Measurements from ENCODE around the gene PDE5A. TPM values are rescaled to one million over a fixed set of nuclear protein-coding genes. Genes with fewer than 3 reads are reported as not detected.
"Not testable (repeated sequence)": the region's sequence is repeated elsewhere in the genome, so short reads cannot be mapped to it uniquely, and the experiment has no call there.

PDE5A gene
- polyA plus RNA-seq (2014; cell fraction: cytosol; rRNA removed): 2.5 TPM in 2 replicates
- 3.9 and 4.9 TPM in 2 replicates for polyA plus RNA-seq (2014; cell fraction: nucleus; rRNA removed)

DNA sequence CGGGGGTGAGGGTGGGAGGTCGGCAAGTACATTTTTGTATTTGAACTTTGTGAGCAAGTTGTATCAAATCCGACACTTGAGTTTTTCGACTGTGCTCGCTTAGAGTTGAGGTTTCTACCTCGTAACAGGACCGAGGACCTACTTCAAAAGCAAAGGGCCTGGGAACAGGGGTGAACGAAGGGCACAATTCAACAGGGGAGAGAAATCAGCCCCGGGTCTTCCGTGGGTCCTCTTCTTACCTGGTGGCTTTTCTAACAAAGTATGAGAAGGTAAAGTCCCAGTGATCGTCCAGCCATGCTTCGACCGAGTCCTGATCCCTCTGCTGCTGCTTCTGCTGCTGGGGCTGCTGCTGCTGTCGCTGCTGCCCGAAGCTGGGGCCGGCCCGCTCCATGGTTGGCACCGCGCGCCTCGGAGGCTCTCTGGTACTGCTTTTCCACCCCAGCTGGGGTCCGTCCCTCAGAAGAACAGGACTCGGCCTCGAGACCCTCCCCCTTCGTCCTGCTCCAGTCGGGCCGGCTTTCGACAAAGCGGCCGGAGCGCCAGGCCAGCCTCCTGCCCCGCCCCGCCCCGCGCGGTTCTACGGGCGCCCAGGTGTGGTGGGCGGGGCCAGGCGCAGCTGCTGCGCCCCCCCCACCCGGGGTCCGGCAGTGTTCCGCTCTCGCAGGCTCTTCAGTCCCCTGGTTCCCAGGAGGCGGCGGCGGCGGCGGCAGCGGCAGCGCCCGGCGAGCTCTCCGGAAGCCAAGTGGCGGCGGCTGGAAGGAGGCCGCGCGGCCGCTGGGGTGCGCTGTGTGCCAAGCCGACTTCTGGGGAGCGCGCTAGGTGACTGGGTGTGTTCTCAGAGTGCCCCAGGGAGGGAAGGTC is at the start of gene PDE5A:
Gene PDE5A (minus strand): TSS at position 524 of the 861 bp plus-strand sequence. CDS start 133 bp downstream, at position 391.
- DNase-seq (ENCODE audit: low spot score): peak; percentile 74

DNA sequence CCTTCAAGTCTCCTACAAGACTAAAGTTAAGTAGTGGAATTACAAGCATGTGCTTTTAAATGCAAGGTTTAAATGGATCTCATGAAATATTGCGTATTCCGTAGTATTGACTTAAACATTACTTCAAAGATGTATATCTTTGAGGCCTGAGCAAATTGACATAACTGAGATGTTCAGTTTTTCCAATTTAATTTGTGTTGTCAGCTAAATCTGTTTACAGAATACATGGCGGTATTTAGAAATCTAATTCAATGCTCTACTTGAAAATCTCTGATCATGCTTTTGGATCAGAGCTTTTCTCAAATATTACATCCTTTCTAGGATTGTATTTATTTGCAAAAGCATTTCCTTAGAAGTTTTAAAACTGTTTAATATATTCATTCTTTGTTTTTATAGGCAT is 47.5 kb upstream of the PDE5A start:
- DNase-seq (ENCODE audit: low spot score): peak; percentile 23

DNA sequence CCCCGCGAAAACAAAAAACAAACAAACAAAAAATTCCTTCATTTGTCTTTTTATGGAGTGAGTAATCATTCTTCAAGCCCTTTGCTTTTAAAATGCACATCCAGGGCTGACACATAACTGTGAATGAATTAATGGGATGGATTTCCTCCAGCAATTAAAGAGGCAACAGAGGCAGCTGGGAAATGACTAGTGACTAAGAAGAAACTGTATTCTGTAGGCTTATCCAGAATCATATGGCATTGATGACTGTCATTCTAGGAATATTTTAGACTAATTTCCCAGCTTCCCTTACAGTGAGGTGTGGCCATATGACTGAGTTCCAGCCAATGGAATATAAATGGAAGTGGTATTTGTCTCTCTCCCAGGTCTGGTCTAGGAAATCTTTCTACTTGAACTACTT is 46.8 kb upstream of the PDE5A start:
- no peak for DNase-seq (ENCODE audit: low spot score)

DNA sequence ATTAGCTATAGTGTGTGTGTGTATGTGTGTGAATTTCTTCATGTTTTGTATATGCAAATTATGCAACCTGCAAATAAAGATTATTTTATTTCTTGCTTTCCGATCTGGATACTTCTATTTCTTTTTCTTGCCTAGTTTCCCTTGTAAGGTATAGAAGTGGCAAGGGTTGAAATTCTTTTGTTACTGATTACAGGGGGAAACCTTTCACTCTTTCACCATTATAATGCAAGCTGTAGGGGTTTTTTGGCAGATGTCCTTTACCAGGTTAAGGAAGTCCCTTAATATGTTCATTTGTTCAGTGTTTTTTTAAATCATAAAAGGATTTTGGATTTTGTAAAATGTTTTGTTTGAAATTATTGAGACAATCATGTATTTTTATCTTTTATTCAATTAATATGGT is 44.3 kb upstream of the PDE5A start:
- DNase-seq (ENCODE audit: low spot score): no peak

DNA sequence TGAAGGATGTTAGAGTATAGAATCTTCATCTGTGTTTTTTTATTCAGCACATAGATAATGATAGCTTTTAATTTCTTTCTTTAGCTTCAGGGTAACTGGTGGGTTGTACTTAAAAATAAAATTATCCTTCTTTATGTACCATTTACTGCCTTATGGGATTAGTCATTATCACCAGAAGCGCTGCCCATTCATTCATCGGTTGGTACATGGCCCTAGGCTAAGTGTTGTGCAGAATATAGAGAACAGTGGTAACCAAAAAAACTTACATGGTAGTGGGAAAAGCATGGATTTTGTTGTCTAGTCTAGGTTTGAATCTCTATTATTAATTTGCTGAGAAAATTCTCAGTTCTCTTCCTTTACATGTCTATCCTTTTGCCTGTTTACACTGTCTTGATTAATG is 43.5 kb upstream of the PDE5A start:
- no peak for DNase-seq (ENCODE audit: low spot score)

DNA sequence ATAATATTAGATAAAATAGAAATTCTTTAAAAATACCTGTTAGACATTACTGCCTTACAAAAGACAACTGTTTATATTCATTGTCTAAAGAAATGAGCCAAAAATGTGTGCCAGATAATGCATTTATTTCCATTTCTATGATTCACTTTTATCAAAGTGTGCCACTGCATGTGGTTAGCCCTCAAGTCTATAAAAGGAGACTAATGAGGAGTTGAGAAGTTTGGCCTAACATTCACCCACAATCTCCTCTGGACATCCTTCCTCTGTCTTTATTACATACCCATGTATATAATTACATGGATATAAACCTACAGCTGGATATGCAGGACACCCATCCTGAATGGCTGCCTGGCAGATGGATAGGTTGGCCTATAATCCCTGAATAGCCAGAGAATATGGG is 42.6 kb upstream of the PDE5A start:
- DNase-seq (ENCODE audit: low spot score): no peak

DNA sequence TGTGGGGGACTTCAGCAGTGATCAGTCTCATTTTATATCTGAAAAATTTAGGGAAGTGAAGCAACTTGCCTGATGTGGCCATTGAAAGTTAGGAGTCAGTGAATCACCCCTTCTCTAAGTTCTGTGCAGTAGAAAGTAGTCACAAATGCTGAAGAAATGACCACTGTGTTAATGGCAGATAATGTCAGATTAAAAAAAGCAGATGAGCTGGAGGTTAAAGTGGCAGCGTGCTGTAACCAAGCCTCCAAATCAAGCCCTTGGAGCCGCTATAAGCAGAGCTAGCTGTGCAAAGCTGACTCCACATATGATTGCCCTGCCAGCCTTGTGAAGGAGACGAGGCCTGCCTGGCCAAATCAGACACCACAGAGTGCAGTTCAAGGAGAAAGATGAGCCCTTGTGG is 39.2 kb upstream of the PDE5A start:
- DNase-seq (ENCODE audit: low spot score): no peak

DNA sequence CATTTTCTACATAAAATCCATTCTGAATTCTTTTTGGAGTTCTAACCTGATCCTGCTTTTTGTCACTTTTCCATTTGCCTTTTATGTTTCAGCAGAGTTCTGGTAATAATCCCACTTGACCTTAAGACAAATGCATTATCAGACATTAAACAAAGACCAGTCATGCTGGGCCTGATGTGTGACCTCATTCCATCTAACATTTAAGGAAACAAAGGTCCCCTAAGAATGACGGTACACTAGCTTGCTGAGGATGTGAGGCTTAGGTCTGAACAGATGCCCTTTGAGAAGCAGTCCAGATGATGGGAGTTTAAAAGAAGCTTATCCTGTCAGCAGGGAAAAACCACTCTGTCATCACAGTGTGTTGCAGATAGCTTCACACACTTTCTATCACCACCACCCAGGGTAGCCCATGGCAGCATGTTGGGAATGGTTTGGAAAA is 38.1 kb upstream of the PDE5A start:
- DNase-seq (ENCODE audit: low spot score): peak; percentile 20

DNA sequence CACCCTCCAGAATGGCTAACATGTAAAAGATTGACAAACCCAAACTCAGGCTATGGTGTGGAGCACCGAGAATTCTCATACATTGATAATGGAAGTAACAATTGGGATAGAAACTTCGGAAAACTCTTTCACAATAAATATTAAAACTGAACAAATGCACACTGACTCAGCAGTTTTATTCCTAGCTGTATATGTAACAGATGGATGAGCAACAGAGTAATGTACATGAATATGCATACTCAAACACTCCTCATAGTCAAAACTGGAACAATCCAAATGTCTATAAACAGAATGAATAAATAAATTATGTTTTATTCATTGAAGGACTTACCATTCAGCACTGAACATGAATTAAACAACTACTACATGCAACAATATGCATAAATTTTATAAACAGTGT is 37.1 kb upstream of the PDE5A start:
- DNase-seq (ENCODE audit: low spot score): no peak

DNA sequence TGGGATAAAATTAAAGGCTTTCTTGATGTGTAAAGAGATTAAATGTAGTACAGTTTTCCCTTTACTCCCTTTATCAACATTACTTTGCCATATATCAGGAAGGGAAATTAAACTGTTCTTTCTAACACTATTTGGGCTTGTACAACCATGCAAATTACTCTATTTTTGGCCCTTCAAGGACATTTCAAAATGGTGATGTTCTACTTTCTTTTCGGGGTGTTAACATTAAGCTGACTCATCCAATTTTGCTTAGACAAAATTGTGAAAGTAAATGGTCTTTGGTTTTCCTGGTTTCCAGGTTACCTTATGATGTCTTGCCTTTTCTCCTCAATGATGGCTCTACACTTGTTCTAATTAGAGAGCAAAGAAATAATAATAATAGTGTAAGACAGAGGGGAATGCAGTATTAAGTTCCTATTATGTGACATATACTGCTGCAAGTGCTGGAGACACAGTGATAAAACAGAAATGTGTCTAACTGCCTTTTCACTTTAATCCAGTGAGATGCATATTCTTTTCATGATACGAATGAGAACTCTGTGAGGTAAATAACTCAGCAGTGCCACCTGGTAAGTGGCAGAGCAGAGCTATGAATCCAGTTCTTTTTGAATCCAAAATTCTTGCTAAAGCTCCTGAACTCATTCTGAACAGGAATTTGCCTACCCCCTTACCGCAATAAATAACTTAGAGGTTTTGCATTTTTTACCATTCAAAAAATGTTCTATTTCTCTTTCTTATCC is 35.7 kb upstream of the PDE5A start:
- no peak for DNase-seq (ENCODE audit: low spot score)

DNA sequence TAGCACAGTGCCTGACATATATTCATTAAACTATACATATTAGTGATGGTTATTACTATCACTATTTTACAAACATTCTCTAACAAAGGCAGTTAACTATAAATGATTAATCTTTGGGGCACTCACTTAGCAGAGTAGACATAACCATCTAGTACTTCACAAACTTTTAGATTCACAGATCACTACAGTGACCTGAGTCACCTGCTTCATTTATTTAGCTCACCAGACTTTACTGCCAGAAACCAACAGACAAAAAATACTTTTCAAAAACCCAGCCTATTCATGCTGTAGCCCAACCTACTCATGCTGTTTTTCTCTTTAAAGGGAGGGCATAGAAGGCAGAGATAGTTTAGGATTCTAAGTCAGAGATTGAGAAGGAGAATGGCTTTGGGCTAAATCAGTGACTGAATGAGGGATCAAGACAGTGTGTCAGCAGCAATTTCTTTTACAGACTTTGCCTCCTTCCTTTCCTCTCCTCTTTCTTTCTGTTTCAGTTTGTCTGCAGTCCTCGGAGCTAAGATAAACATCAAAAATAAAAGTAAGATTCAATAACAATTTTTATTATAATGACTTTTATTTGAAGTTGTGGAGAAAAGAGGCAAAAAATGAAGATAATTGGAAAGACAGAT is 34.7 kb upstream of the PDE5A start:
- DNase-seq (ENCODE audit: low spot score): no peak

DNA sequence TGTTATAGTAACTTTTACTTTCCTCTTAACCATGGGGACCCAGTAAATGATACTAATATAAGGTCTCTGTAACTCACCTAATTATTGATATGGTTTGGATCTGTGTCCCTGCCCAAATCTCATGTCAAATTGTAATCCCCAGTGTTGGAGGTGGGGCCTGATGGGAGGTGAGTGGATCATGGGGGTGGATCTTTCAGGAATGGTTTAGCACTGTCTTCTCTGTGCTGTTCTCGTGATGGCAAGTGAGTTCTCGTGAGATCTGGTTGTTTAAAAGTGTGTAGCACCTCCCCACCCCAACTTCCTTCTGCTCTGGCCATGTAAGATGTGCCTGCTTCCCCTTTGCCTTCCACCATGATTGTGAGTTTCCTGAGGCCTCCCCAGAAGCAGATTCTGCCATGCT is 34.0 kb upstream of the PDE5A start:
- DNase-seq (ENCODE audit: low spot score): not testable (repeated sequence)

DNA sequence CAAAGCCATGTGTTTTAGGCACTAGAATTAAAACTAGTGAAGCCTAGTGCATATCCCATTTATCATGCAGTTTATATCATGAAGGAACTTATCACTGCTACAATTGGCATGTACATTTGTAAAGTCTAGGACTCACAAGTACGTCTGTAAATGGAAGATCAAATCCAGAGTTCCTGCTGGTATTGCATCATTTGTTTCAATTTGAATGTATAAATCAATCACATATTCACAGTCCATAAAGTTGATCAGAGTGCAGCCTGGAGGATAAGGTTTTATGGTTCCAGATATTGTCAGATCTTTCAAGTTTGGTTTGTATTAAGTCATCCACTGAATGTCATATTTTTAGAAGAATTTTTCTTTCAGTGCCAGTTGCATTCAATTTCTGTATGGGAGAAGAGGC is 32.6 kb upstream of the PDE5A start:
- no peak for DNase-seq (ENCODE audit: low spot score)

DNA sequence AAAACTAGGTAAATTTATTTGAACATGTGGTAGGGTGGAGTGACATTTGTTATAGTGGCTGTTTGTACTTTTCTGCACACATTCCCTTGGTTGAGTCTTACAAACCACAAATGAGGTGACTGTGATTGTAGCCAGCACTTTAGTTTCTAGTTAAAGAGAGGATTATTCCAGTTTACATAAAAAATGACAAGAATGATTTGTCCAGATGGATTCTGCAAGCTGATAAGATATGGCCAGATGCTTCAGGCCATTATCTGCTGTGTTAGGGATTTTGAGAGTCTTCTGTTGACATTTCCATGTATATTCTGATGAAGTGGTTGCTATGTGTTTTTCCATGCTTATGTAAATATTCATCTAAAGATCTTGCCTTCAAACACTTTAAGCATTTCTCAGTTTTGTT is 31.0 kb upstream of the PDE5A start:
- peak; percentile 21 for DNase-seq (ENCODE audit: low spot score)

DNA sequence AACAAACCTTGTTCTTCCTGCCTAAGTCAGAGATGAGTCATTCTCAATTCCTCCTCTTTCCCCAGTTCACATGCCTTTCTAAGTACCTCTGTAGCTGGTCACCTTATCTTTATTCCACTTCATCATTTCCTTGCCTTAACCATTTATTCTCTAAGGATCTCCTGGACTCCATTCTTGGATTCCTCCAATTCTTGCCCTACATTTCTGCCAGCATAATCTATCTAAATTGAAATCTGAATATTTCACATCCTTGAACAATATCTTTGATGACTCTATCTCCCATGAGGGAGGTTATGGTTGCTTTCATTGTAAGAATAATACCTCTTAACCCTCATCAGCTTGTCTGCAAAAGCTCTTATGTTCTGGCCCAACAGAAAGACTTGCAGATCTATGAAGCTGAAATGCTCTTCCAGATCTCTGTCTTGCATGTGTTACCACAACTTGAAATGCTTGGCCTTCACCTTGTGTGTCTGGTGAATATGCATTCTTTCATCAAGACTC is 28.6 kb upstream of the PDE5A start:
- DNase-seq (ENCODE audit: low spot score): no peak

DNA sequence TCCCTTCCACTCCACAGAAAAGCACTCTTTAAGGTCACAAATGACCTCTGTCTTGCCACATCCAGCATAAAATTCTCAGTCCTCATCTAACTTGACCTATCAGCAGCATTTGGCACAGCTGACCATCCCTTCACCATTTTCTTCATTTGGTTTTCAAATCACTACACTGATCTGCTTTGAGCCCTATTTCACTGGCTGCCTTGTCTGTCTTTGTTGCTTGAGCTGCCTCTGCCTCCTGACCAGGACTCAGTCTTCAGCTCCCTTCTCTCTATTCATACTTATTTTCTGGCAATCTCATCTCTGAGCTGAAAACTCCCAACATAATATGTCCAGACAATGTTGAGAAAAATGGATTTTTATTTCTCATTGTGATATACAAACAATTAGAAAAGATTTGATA is 27.7 kb upstream of the PDE5A start:
- no peak for DNase-seq (ENCODE audit: low spot score)

DNA sequence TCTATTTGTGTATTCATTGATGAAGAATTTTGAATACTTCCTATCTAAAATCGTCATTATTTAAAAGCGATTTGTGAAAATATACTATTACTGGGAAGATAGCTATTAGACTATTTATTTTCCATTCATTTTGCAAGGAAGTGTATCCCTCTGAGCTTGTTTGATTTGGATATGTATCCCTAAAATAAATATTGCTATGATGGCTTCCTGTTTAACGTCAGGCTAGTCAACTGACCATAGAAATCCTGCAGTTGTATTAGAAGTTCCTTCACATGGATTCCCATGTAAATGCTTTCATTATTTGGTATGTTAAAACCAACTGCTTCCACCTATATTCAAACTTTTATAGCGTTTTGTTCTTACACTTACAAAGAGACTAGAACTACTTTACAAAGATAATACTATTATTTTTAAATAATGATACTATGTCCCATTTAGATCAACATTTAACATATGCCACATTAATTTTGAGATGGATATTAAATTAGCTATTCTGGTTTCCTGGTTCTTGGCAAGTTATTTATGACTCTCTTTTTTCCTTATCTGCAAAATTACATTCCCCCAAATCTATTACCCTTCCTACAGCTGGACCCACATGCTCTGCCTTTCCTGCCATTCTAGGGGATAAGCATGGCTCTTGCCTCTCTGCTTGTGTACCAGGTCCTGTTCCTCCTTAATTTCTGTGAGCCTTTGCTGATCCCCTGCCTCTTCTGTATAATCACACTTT is 26.7 kb upstream of the PDE5A start:
- DNase-seq (ENCODE audit: low spot score): peak; percentile 52

DNA sequence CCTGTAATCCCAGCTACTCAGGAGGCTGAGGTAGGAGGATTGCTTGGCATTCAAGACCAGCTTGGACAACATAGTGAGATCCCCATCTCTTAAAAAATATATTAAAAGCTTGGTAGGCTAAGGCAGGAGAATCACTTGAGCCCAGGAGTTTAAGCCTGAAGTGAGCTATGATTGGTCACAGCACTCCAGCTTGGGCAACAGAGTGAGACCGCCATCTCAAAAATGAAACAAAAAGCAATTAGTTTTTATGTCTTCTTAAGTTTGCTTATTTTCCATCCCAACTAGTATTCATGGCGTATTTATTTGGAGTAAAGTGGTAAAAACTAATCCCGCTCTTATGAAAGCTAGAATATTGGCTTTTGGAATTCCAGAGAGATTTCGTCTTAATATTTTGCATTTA is 25.4 kb upstream of the PDE5A start:
- no peak for DNase-seq (ENCODE audit: low spot score)

DNA sequence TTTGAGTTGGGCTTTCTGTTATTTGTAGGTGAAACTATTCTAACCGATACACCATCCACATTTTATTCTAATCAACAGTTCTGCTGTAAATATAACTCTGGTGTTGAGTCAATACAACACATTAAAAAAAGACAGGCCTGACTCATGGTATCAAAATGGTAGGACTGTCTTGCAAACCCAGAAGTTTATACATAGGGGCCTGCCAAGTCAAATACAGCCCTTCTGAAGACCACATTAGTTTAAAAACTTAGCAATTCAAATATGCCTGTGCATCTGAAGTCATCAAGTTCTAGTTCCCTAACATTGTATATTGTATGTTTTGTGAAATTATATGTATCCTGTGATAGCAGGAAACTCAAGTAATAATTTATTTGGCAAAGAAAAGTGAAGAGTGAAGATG is 24.4 kb upstream of the PDE5A start:
- no peak for DNase-seq (ENCODE audit: low spot score)

DNA sequence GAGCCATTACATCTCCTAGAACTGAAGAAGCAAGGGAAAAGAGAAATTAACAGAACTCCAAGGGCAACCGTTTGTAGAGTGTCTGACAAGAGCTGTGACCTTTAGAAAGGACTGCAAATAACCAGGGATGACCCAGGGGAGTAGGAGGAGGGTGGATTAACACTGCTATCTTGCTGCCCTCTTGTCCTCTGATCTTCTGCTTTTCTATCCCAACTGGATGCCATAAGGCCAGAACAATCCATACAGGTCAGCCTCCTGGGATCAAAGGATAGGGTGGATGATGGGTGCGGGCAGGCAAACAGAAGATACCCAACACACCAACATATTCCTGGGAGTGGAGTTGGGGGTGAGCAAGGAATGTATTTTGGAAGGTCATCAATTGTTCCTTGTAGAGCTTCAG is 19.8 kb upstream of the PDE5A start:
- no peak for DNase-seq (ENCODE audit: low spot score)

DNA sequence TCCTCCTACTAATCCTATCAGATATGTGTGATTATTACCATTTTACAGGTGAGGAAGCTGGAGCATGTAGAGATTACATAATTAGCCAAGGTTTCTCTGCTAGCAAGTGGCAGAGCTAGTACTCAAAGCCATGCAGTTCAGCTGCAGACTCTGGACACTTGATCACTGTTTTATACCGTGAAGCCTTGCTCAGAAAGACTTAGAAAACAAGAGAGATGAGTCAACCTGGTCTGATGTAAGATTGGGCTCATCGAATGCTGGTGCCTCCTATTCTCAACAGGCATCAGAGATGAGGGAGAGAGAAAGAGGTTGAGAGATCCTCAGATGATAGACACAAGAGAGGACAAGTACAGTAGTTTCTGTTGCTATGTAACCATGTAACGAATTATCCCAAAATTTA is 19.0 kb upstream of the PDE5A start:
- no peak for DNase-seq (ENCODE audit: low spot score)
